Measurements from ENCODE around the gene SUGT1.

The SUGT1 gene

DNA sequence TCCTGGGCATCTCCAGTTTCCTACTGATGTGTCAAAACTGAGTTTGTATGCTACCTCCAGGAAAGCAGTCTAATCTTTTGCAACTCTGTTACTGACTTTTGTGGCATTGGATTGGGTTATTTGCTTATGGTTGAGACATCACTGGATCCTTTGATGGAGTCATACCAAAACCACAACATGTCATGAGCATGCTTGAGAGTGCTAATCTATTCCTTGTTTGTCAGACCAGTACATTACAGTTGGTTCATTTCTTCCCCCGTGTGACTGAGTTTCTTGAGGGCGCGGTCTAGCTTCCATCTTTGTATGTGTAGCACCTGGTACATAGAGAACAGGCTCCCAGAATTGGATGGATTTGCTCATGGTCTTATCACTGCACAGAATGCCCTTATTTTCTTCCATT lies 43.2 kb downstream of the SUGT1 start:
- Histone ChIP-seq H3K9me3 (ENCODE audit: control insufficient read depth, low read length) (no peaks in the 10 kb centered on the region), H3K4me3 (ENCODE audit: low read depth, low read length) (no peak overlapping the region), H3K79me2 (no peaks in the 10 kb centered on the region), H3K4me1 (no peaks in the 10 kb centered on the region), H3K27ac (no peak overlapping the region), H3K9ac (no peak overlapping the region), H3K27me3 (ENCODE audit: control insufficient read depth, insufficient read depth, low read length) (no peaks in the 10 kb centered on the region), H3K36me3 (ENCODE audit: control insufficient read depth, insufficient read depth, low read length) (no peaks in the 10 kb centered on the region), H3K4me2 (ENCODE audit: low read length) (no peak overlapping the region), H2AFZ (no peak overlapping the region)
- TF ChIP-seq CTCF (IDR thresholded peaks at IDR 0.05): no peak

- Histone ChIP-seq H3K9ac (no peak overlapping the region), H3K79me2 (no peaks in the 10 kb centered on the region), H3K27me3 (ENCODE audit: control insufficient read depth, insufficient read depth, low read length) (no peaks in the 10 kb centered on the region), H3K9me3 (ENCODE audit: control insufficient read depth, low read length) (no peaks in the 10 kb centered on the region), H2AFZ (no peak overlapping the region), H3K36me3 (ENCODE audit: control insufficient read depth, insufficient read depth, low read length) (no peaks in the 10 kb centered on the region), H3K4me2 (ENCODE audit: low read length) (no peak overlapping the region), H3K4me3 (ENCODE audit: low read depth, low read length) (no peak overlapping the region), H3K4me1 (no peaks in the 10 kb centered on the region), H3K27ac (no peak overlapping the region)
- TF ChIP-seq CTCF (IDR thresholded peaks at IDR 0.05): no peak
Observed at GRCh38 chr13:52696566-52696965, 43.9 kb downstream of the SUGT1 start.

DNA sequence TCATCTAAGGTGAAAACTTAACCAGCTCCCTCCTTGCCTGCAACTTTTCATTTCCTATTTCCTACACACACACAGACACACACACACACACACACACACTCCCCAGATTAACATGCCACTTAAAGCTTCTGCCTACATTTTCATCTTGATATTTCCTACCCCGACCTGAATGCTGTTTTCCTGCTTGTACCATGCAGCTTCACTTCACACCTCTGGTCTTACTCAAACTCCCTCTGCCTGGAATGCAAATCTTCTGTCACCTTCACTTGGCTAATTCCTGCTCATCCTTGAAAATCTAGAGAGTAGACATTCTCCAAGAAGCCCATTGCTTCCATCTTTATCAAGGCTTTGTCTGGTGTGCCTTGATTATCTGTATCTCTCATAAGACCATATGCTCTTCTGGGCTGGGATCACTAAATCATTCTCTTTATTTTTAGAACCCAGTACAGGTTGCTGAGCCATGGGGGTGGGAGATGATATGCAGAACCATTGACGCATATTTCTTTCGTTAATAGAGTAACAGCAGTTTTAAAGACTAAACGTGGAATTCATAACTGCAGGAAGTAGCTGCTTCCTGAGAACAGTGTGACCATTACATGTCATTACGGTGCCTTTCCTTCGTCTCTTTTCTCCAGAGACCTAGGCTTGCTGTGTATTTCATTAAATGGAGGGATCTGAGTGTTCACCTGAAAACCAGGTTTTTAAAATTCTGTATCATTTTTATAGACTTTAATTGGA lies 49.3 kb downstream of the SUGT1 start:
- TF ChIP-seq CTCF (IDR thresholded peaks at IDR 0.05): no peak
- no peak overlapping the region for H3K27ac ChIP-seq
- H3K79me2 ChIP-seq: no peaks in the 10 kb centered on the region
- no peaks in the 10 kb centered on the region for H3K36me3 ChIP-seq (ENCODE audit: control insufficient read depth, insufficient read depth, low read length)
- H3K9ac ChIP-seq: no peak overlapping the region
- H2AFZ ChIP-seq: no peak overlapping the region
- no peaks in the 10 kb centered on the region for H3K27me3 ChIP-seq (ENCODE audit: control insufficient read depth, insufficient read depth, low read length)
- no peak overlapping the region for H3K4me3 ChIP-seq (ENCODE audit: low read depth, low read length)
- H3K9me3 ChIP-seq (ENCODE audit: control insufficient read depth, low read length): no peaks in the 10 kb centered on the region
- H3K4me1 ChIP-seq: no peaks in the 10 kb centered on the region
- H3K4me2 ChIP-seq (ENCODE audit: low read length): no peak overlapping the region

- no peaks in the 10 kb centered on the region for H3K9me3 ChIP-seq (ENCODE audit: control insufficient read depth, low read length)
- no peaks in the 10 kb centered on the region for H3K4me1 ChIP-seq
- H3K36me3 ChIP-seq (ENCODE audit: control insufficient read depth, insufficient read depth, low read length): no peaks in the 10 kb centered on the region
- no peak overlapping the region for H3K4me2 ChIP-seq (ENCODE audit: low read length)
- no peak overlapping the region for H3K4me3 ChIP-seq (ENCODE audit: low read depth, low read length)
- H3K79me2 ChIP-seq: no peaks in the 10 kb centered on the region
- no peak for TF ChIP-seq CTCF (IDR thresholded peaks at IDR 0.05)
- H3K27me3 ChIP-seq (ENCODE audit: control insufficient read depth, insufficient read depth, low read length): no peaks in the 10 kb centered on the region
- no peak overlapping the region for H2AFZ ChIP-seq
- H3K27ac ChIP-seq: no peak overlapping the region
- no peak overlapping the region for H3K9ac ChIP-seq
Observed at GRCh38 chr13:52703482-52703881, 50.8 kb downstream of the SUGT1 start.

GRCh38 chr13:52706081-52706480 lies 53.4 kb downstream of the SUGT1 start:
- no peaks in the 10 kb centered on the region for H3K36me3 ChIP-seq (ENCODE audit: control insufficient read depth, insufficient read depth, low read length)
- no peak for TF ChIP-seq CTCF (IDR thresholded peaks at IDR 0.05)

More at GRCh38 chr13:52706081-52706480, 53.4 kb downstream of the SUGT1 start:
- Histone ChIP-seq H3K4me1 (no peaks in the 10 kb centered on the region), H3K9me3 (ENCODE audit: control insufficient read depth, low read length) (no peaks in the 10 kb centered on the region), H3K27ac (no peak overlapping the region), H3K4me2 (ENCODE audit: low read length) (no peak overlapping the region), H2AFZ (no peak overlapping the region), H3K9ac (no peak overlapping the region), H3K79me2 (no peaks in the 10 kb centered on the region), H3K4me3 (ENCODE audit: low read depth, low read length) (no peak overlapping the region), H3K27me3 (ENCODE audit: control insufficient read depth, insufficient read depth, low read length) (no peaks in the 10 kb centered on the region)

All from parathyroid adenoma (tissue), 2 donors.